GM18909 (cell line): Measurements from ENCODE around the gene CCDC57.
A peak's percentile ranks its signal among the peaks of the same experiment; 100 is the strongest.
"Not testable (repeated sequence)": the region's sequence is repeated elsewhere in the genome, so short reads cannot be mapped to it uniquely, and the experiment has no call there.

ENCODE experiments used
- ATAC-seq: cut with Tn5 transposase; IDR thresholded peaks from one replicate; pipeline ENCODE4 v1.9.1; 2021; ENCODE audit warnings: mild to moderate bottlenecking; ENCODE audit not compliant: unreplicated experiment, poor library complexity

Gene CCDC57

GRCh38 chr17:82213251-82214011, 789 bp upstream of the CCDC57 start:
- ATAC-seq = peak; percentile 8

- ATAC-seq = not testable (repeated sequence)
These were observed 2.0 kb downstream of the CCDC57 start for GRCh38 chr17:82210655-82211054.

- no peak for ATAC-seq
These were observed 6.7 kb downstream of the CCDC57 start for GRCh38 chr17:82205720-82206508.

GRCh38 chr17:82204831-82205719, 7.6 kb downstream of the CCDC57 start:
- ATAC-seq = no peak

- ATAC-seq = no peak
These were observed 8.7 kb downstream of the CCDC57 start for GRCh38 chr17:82203920-82204319.

- no peak for ATAC-seq
These were observed 9.7 kb downstream of the CCDC57 start for GRCh38 chr17:82202981-82203380.

- no peak for ATAC-seq
These were observed 11.1 kb downstream of the CCDC57 start for GRCh38 chr17:82201498-82201910.

- no peak for ATAC-seq
These were observed 11.7 kb downstream of the CCDC57 start for GRCh38 chr17:82200743-82201497.

- no peak for ATAC-seq
These were observed 12.5 kb downstream of the CCDC57 start for GRCh38 chr17:82200135-82200534.

- no peak for ATAC-seq
These were observed 13.1 kb downstream of the CCDC57 start for GRCh38 chr17:82199496-82199895.

GRCh38 chr17:82198092-82198491, 14.6 kb downstream of the CCDC57 start:
- no peak for ATAC-seq

- ATAC-seq = no peak
These were observed 16.7 kb downstream of the CCDC57 start for GRCh38 chr17:82195675-82196672.

- no peak for ATAC-seq
These were observed 17.9 kb downstream of the CCDC57 start for GRCh38 chr17:82194765-82195164.

GRCh38 chr17:82193520-82194220, 19.0 kb downstream of the CCDC57 start:
- ATAC-seq = no peak

GRCh38 chr17:82193050-82193449, 19.6 kb downstream of the CCDC57 start:
- not testable (repeated sequence) for ATAC-seq

- no peak for ATAC-seq
These were observed 24.4 kb downstream of the CCDC57 start for GRCh38 chr17:82188001-82188961.

GRCh38 chr17:82187500-82187899, 25.1 kb downstream of the CCDC57 start:
- no peak for ATAC-seq
